ENCODE measurements around the gene SHISA6. TPM values are rescaled to one million over a fixed set of nuclear protein-coding genes. Genes with fewer than 3 reads are reported as not detected.

SHISA6 gene
- total RNA-seq, 1 donor from 2014 or later: 2.1 TPM

- no peak overlapping the region for H3K4me3 ChIP-seq (ENCODE audit: low read length in 3 of 3)
- H3K9ac ChIP-seq (ENCODE audit: low read depth in 1 of 3, low read length in 3 of 3): no peak overlapping the region
- H3K4me1 ChIP-seq (ENCODE audit: control insufficient read depth in 3 of 3, insufficient read depth in 3 of 3, low read length in 3 of 3): no peaks in the 10 kb centered on the region
Measured at GRCh38 chr17:11278992-11279270, 37.9 kb downstream of the SHISA6 start.

DNA sequence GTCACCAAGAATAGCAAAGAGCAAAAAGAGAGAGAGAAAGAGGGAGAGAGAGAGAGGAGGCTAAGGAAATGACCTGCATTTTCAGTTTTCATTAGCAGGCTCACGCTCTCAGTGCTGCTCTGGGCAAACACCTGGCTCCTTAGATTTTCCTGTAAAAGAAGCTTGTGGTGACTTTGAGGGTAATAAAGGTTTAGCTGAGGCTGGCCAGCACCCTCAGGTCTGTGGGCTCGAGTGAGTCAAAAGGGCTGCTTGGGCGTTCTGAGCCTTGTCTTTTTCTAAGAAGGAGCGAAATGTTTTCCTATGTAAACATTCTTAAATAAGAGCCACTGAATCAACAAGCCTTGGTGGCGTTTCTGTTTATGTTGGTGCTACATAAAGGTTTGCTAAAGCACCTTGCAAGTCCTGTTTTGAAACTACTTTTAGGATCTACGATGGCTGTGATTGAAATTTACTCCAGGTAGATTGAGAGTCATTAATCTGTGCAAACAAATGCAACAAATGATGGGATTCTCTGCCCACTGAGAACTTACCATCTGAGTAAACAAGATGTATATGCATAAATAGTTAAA is 38.8 kb downstream of the SHISA6 start:
- Histone ChIP-seq H3K27me3 (ENCODE audit: control insufficient read depth in 3 of 3, insufficient read depth in 3 of 3, low read length in 3 of 3) (no peaks in the 10 kb centered on the region), H3K4me3 (ENCODE audit: low read length in 3 of 3) (no peak overlapping the region), H3K9ac (ENCODE audit: low read depth in 1 of 3, low read length in 3 of 3) (no peak overlapping the region)

More at GRCh38 chr17:11278992-11279270, 37.9 kb downstream of the SHISA6 start:
- Histone ChIP-seq H3K36me3 (ENCODE audit: control insufficient read depth in 3 of 3, insufficient read depth in 3 of 3, low read length in 3 of 3) (no peaks in the 10 kb centered on the region), H3K27me3 (ENCODE audit: control insufficient read depth in 3 of 3, insufficient read depth in 3 of 3, low read length in 3 of 3) (no peaks in the 10 kb centered on the region), H3K27ac (ENCODE audit: low read depth, low read length) (no peak overlapping the region), H3K9me3 (ENCODE audit: control insufficient read depth in 3 of 3, low read length in 3 of 3) (peaks cover 0 to 9% (median 0%) of the 10 kb centered on the region in 3 donors)

GRCh38 chr17:11282586-11282985 is 41.6 kb downstream of the SHISA6 start:
- H3K9ac ChIP-seq (ENCODE audit: low read depth in 1 of 3, low read length in 3 of 3): no peak overlapping the region
- H3K4me3 ChIP-seq (ENCODE audit: low read length in 3 of 3): no peak overlapping the region
- no peaks in the 10 kb centered on the region for H3K4me1 ChIP-seq (ENCODE audit: control insufficient read depth in 3 of 3, insufficient read depth in 3 of 3, low read length in 3 of 3)
- H3K27ac ChIP-seq (ENCODE audit: low read depth, low read length): no peak overlapping the region
- H3K36me3 ChIP-seq (ENCODE audit: control insufficient read depth in 3 of 3, insufficient read depth in 3 of 3, low read length in 3 of 3): no peaks in the 10 kb centered on the region
- H3K27me3 ChIP-seq (ENCODE audit: control insufficient read depth in 3 of 3, insufficient read depth in 3 of 3, low read length in 3 of 3): no peaks in the 10 kb centered on the region
- H3K9me3 ChIP-seq (ENCODE audit: control insufficient read depth in 3 of 3, low read length in 3 of 3): peaks cover 0 to 9% (median 0%) of the 10 kb centered on the region in 3 donors

More for the DNA sequence above, 38.8 kb downstream of the SHISA6 start:
- Histone ChIP-seq H3K27ac (ENCODE audit: low read depth, low read length) (no peak overlapping the region), H3K9me3 (ENCODE audit: control insufficient read depth in 3 of 3, low read length in 3 of 3) (peaks cover 0 to 9% (median 0%) of the 10 kb centered on the region in 3 donors), H3K36me3 (ENCODE audit: control insufficient read depth in 3 of 3, insufficient read depth in 3 of 3, low read length in 3 of 3) (no peaks in the 10 kb centered on the region), H3K4me1 (ENCODE audit: control insufficient read depth in 3 of 3, insufficient read depth in 3 of 3, low read length in 3 of 3) (no peaks in the 10 kb centered on the region)

- Histone ChIP-seq H3K4me3 (ENCODE audit: low read length in 3 of 3) (no peak overlapping the region), H3K9me3 (ENCODE audit: control insufficient read depth in 3 of 3, low read length in 3 of 3) (peaks cover 0 to 9% (median 0%) of the 10 kb centered on the region in 3 donors), H3K36me3 (ENCODE audit: control insufficient read depth in 3 of 3, insufficient read depth in 3 of 3, low read length in 3 of 3) (no peaks in the 10 kb centered on the region), H3K27ac (ENCODE audit: low read depth, low read length) (no peak overlapping the region), H3K27me3 (ENCODE audit: control insufficient read depth in 3 of 3, insufficient read depth in 3 of 3, low read length in 3 of 3) (no peaks in the 10 kb centered on the region), H3K4me1 (ENCODE audit: control insufficient read depth in 3 of 3, insufficient read depth in 3 of 3, low read length in 3 of 3) (no peaks in the 10 kb centered on the region), H3K9ac (ENCODE audit: low read depth in 1 of 3, low read length in 3 of 3) (no peak overlapping the region)
Measured at GRCh38 chr17:11284811-11285210, 43.8 kb downstream of the SHISA6 start.

- Histone ChIP-seq H3K27ac (ENCODE audit: low read depth, low read length) (no peak overlapping the region), H3K9ac (ENCODE audit: low read depth in 1 of 3, low read length in 3 of 3) (no peak overlapping the region), H3K4me3 (ENCODE audit: low read length in 3 of 3) (no peak overlapping the region), H3K27me3 (ENCODE audit: control insufficient read depth in 3 of 3, insufficient read depth in 3 of 3, low read length in 3 of 3) (no peaks in the 10 kb centered on the region), H3K4me1 (ENCODE audit: control insufficient read depth in 3 of 3, insufficient read depth in 3 of 3, low read length in 3 of 3) (no peaks in the 10 kb centered on the region), H3K9me3 (ENCODE audit: control insufficient read depth in 3 of 3, low read length in 3 of 3) (peaks cover 0 to under 1% (median 0%) of the 10 kb centered on the region in 3 donors), H3K36me3 (ENCODE audit: control insufficient read depth in 3 of 3, insufficient read depth in 3 of 3, low read length in 3 of 3) (no peaks in the 10 kb centered on the region)
Measured at GRCh38 chr17:11285946-11286345, 44.9 kb downstream of the SHISA6 start.

DNA sequence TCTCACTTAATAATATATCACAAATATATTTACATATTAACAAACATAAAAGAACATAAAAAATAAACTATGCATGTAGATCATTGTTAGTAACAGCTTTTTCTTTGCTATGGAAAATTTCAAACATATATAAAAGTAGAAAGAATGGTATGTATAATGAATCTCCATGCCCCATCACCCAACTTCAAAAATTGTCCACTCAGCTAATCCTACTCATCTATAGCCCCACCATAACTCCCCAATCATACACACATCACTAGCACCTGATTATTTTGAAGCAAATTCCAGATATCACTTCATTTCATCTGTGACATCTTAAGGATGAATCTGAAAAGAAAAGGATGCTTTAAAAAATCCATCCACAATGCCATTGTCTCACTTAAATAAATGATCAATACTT is 46.8 kb downstream of the SHISA6 start:
- H3K27ac ChIP-seq (ENCODE audit: low read depth, low read length): no peak overlapping the region
- H3K4me1 ChIP-seq (ENCODE audit: control insufficient read depth in 3 of 3, insufficient read depth in 3 of 3, low read length in 3 of 3): no peaks in the 10 kb centered on the region
- H3K27me3 ChIP-seq (ENCODE audit: control insufficient read depth in 3 of 3, insufficient read depth in 3 of 3, low read length in 3 of 3): no peaks in the 10 kb centered on the region
- H3K4me3 ChIP-seq (ENCODE audit: low read length in 3 of 3): no peak overlapping the region
- no peaks in the 10 kb centered on the region for H3K36me3 ChIP-seq (ENCODE audit: control insufficient read depth in 3 of 3, insufficient read depth in 3 of 3, low read length in 3 of 3)
- H3K9me3 ChIP-seq (ENCODE audit: control insufficient read depth in 3 of 3, low read length in 3 of 3): no peaks in the 10 kb centered on the region
- no peak overlapping the region for H3K9ac ChIP-seq (ENCODE audit: low read depth in 1 of 3, low read length in 3 of 3)

GRCh38 chr17:11290814-11291213 is 49.8 kb downstream of the SHISA6 start:
- Histone ChIP-seq H3K4me3 (ENCODE audit: low read length in 3 of 3) (no peak overlapping the region), H3K9me3 (ENCODE audit: control insufficient read depth in 3 of 3, low read length in 3 of 3) (no peaks in the 10 kb centered on the region), H3K9ac (ENCODE audit: low read depth in 1 of 3, low read length in 3 of 3) (no peak overlapping the region), H3K27me3 (ENCODE audit: control insufficient read depth in 3 of 3, insufficient read depth in 3 of 3, low read length in 3 of 3) (no peaks in the 10 kb centered on the region), H3K4me1 (ENCODE audit: control insufficient read depth in 3 of 3, insufficient read depth in 3 of 3, low read length in 3 of 3) (no peaks in the 10 kb centered on the region), H3K27ac (ENCODE audit: low read depth, low read length) (no peak overlapping the region), H3K36me3 (ENCODE audit: control insufficient read depth in 3 of 3, insufficient read depth in 3 of 3, low read length in 3 of 3) (no peaks in the 10 kb centered on the region)

- H3K36me3 ChIP-seq (ENCODE audit: control insufficient read depth in 3 of 3, insufficient read depth in 3 of 3, low read length in 3 of 3): no peaks in the 10 kb centered on the region
- H3K9me3 ChIP-seq (ENCODE audit: control insufficient read depth in 3 of 3, low read length in 3 of 3): no peaks in the 10 kb centered on the region
Measured at GRCh38 chr17:11292491-11292890, 51.5 kb downstream of the SHISA6 start.

GRCh38 chr17:11293480-11293879 is 52.5 kb downstream of the SHISA6 start:
- H3K9me3 ChIP-seq (ENCODE audit: control insufficient read depth in 3 of 3, low read length in 3 of 3): no peaks in the 10 kb centered on the region
- no peak overlapping the region for H3K4me3 ChIP-seq (ENCODE audit: low read length in 3 of 3)
- H3K36me3 ChIP-seq (ENCODE audit: control insufficient read depth in 3 of 3, insufficient read depth in 3 of 3, low read length in 3 of 3): no peaks in the 10 kb centered on the region
- H3K9ac ChIP-seq (ENCODE audit: low read depth in 1 of 3, low read length in 3 of 3): no peak overlapping the region
- no peak overlapping the region for H3K27ac ChIP-seq (ENCODE audit: low read depth, low read length)
- no peaks in the 10 kb centered on the region for H3K4me1 ChIP-seq (ENCODE audit: control insufficient read depth in 3 of 3, insufficient read depth in 3 of 3, low read length in 3 of 3)
- no peaks in the 10 kb centered on the region for H3K27me3 ChIP-seq (ENCODE audit: control insufficient read depth in 3 of 3, insufficient read depth in 3 of 3, low read length in 3 of 3)

More at GRCh38 chr17:11292491-11292890, 51.5 kb downstream of the SHISA6 start:
- Histone ChIP-seq H3K27ac (ENCODE audit: low read depth, low read length) (no peak overlapping the region), H3K9ac (ENCODE audit: low read depth in 1 of 3, low read length in 3 of 3) (no peak overlapping the region), H3K4me1 (ENCODE audit: control insufficient read depth in 3 of 3, insufficient read depth in 3 of 3, low read length in 3 of 3) (no peaks in the 10 kb centered on the region), H3K27me3 (ENCODE audit: control insufficient read depth in 3 of 3, insufficient read depth in 3 of 3, low read length in 3 of 3) (no peaks in the 10 kb centered on the region), H3K4me3 (ENCODE audit: low read length in 3 of 3) (no peak overlapping the region)

GRCh38 chr17:11294826-11295225 is 53.8 kb downstream of the SHISA6 start:
- Histone ChIP-seq H3K36me3 (ENCODE audit: control insufficient read depth in 3 of 3, insufficient read depth in 3 of 3, low read length in 3 of 3) (no peaks in the 10 kb centered on the region), H3K27me3 (ENCODE audit: control insufficient read depth in 3 of 3, insufficient read depth in 3 of 3, low read length in 3 of 3) (no peaks in the 10 kb centered on the region), H3K4me3 (ENCODE audit: low read length in 3 of 3) (no peak overlapping the region), H3K9ac (ENCODE audit: low read depth in 1 of 3, low read length in 3 of 3) (no peak overlapping the region), H3K27ac (ENCODE audit: low read depth, low read length) (no peak overlapping the region), H3K4me1 (ENCODE audit: control insufficient read depth in 3 of 3, insufficient read depth in 3 of 3, low read length in 3 of 3) (no peaks in the 10 kb centered on the region), H3K9me3 (ENCODE audit: control insufficient read depth in 3 of 3, low read length in 3 of 3) (no peaks in the 10 kb centered on the region)

Measured in skeletal muscle tissue (tissue), 4 donors.